K562 (cell line): ENCODE measurements around the gene OR13A1. TPM values are rescaled to one million over a fixed set of nuclear protein-coding genes. Genes with fewer than 3 reads are reported as not detected.
A peak's percentile ranks its signal among the peaks of the same experiment; 100 is the strongest.
"Not testable (repeated sequence)": the region's sequence is repeated elsewhere in the genome, so short reads cannot be mapped to it uniquely, and the experiment has no call there.

Experiments
- ATAC-seq: fragments of 200-7000 bp; cut with Tn5 transposase; 3 replicates; pipeline ENCODE4 v1.9.1; 2020; ENCODE audit warnings: moderate library complexity
- BruUV-seq: library from RNA; stranded (reverse); fragments of 400-500 nt; replicated peaks from 2 replicates; lab custom pipeline; 2021; lab: Mats Ljungman, UMichigan
- CTCF ChIA-PET: fragments of 300-600 bp; formaldehyde crosslinking; extraction: SDS; loops from one replicate; lab custom pipeline; 2021; ENCODE audit warnings: low intra/inter-chr PET ratio; lab: Yijun Ruan, JAX
- POLR2A ChIA-PET: fragments of 300-600, 350-650 bp; sonication (Branson Sonifier 250); formaldehyde crosslinking; extraction: SDS; loops from one replicate; lab custom pipeline; 2021; ENCODE audit warnings: antibody characterized with exemption, inconsistent platforms; lab: Yijun Ruan, JAX
- DNase-seq, 4 experiments: peaks; one replicate each; pipeline versions ENCODE4 v3.0.0 to v3.0.0-alpha.2; 2011 to 2018; ENCODE audit warnings: low spot score in 3 of 4, mixed read lengths in 3 of 4; ENCODE audit errors: extremely low read depth in 1 of 4
- FAIRE-seq: peaks from 2 replicates; lab custom pipeline; 2011; peaks lifted over from hg19 to GRCh38; lab: Jason Lieb, UNC
- H2AFZ ChIP-seq: 2 replicates; pipeline ENCODE4 v1.6.0; 2011; ENCODE audit warnings: low read depth, low read length, control low read depth, inconsistent platforms
- H3K27ac ChIP-seq: fragments of 200-600 bp; 3 replicates; pipeline ENCODE4 v1.8.0; 2011; ENCODE audit warnings: low read depth, mild to moderate bottlenecking, control low read depth, inconsistent platforms, low read length, moderate library complexity, mixed read lengths; ENCODE audit errors: extremely low read depth
- H3K27me3 ChIP-seq, 2 experiments: fragments of 300-600 bp in 1 of 2; 2 replicates in 1 of 2; 3 replicates in 1 of 2; pipeline versions ENCODE4 v1.6.0 to v1.8.0; 2011; ENCODE audit warnings: inconsistent platforms in 2 of 2, low read length in 2 of 2, mild to moderate bottlenecking in 1 of 2, mixed read lengths in 1 of 2, moderate library complexity in 1 of 2; ENCODE audit not compliant: control insufficient read depth in 2 of 2, insufficient read depth in 2 of 2
- H3K36me3 ChIP-seq: fragments of 300-600 bp; 3 replicates; pipeline ENCODE4 v1.8.0; 2011; ENCODE audit warnings: mild to moderate bottlenecking, low read length, inconsistent platforms; ENCODE audit not compliant: control insufficient read depth, insufficient read depth
- H3K4me1 ChIP-seq, 2 experiments: fragments of 200-600 bp in 1 of 2; replicated peaks in 1 of 2; 2 replicates in 1 of 2; 3 replicates in 1 of 2; pipeline versions ENCODE4 v1.5.1 to v1.8.0; 2011; ENCODE audit warnings: inconsistent platforms in 2 of 2, low read length in 2 of 2, mild to moderate bottlenecking in 1 of 2, mixed read lengths in 1 of 2, moderate library complexity in 1 of 2; ENCODE audit not compliant: control insufficient read depth in 2 of 2, insufficient read depth in 2 of 2
- H3K4me2 ChIP-seq: 2 replicates; pipeline ENCODE4 v1.6.1; 2011; ENCODE audit warnings: low read length, control low read depth, inconsistent platforms, mixed read lengths; ENCODE audit not compliant: insufficient read depth
- H3K4me3 ChIP-seq: fragments of 200-600 bp; sonication (generic), shearing (Covaris generic); 2 replicates; pipeline ENCODE4 v1.5.1; 2016; ENCODE audit warnings: control low read depth, inconsistent platforms
- H3K79me2 ChIP-seq: fragments of 200-600 bp; 3 replicates; pipeline ENCODE4 v1.8.0; 2011; ENCODE audit warnings: low read length, inconsistent platforms; ENCODE audit not compliant: control insufficient read depth, insufficient read depth
- H3K9ac ChIP-seq, 2 experiments: 2 replicates each; pipeline versions ENCODE4 v1.6.0 to v1.6.1; 2011; ENCODE audit warnings: low read depth in 2 of 2, low read length in 2 of 2, control low read depth in 1 of 2, inconsistent platforms in 1 of 2, mild to moderate bottlenecking in 1 of 2, mixed read lengths in 1 of 2; ENCODE audit not compliant: insufficient read depth in 1 of 2
- H3K9me1 ChIP-seq: one replicate; pipeline ENCODE4 v1.6.0; 2011; ENCODE audit warnings: inconsistent platforms, mild to moderate bottlenecking, low read length, moderate library complexity; ENCODE audit not compliant: control insufficient read depth, insufficient read depth
- H3K9me3 ChIP-seq: replicated peaks from 2 replicates; pipeline ENCODE4 v1.5.1; 2011; ENCODE audit warnings: low read depth, low read length, inconsistent platforms; ENCODE audit not compliant: control insufficient read depth, insufficient read depth
- H4K20me1 ChIP-seq: replicated peaks from 2 replicates; pipeline ENCODE4 v1.6.1; 2011; ENCODE audit warnings: low read length, inconsistent platforms, mixed read lengths; ENCODE audit not compliant: control insufficient read depth, insufficient read depth
- ARID1B ChIP-seq: fragments of 450-650 bp; IDR thresholded peaks from 2 replicates; pipeline ENCODE4 v1.6.1; 2016; ENCODE audit warnings: antibody characterized with exemption, mild to moderate bottlenecking, inconsistent platforms
- E2F8 ChIP-seq: fragments of 450-650 bp; IDR thresholded peaks from 2 replicates; pipeline ENCODE4 v1.7.1; 2018; ENCODE audit warnings: mild to moderate bottlenecking, low read depth; ENCODE audit not compliant: partially characterized antibody
- SMARCA4 ChIP-seq: fragments of 450-650 bp; IDR thresholded peaks from 2 replicates; pipeline ENCODE4 v1.6.1; 2016
- WGBS: fragments of 100-300 bp; shearing (Covaris generic); methylation state at CpG from one replicate; pipeline ENCODE4 v1.1.6; 2016; ENCODE audit warnings: low coverage, mixed read lengths; ENCODE audit not compliant: insufficient coverage; ENCODE audit errors: missing lambda C conversion rate; 5-methylcytosine and 5-hydroxymethylcytosine counted together
- in situ Hi-C: fragments of 300-500 bp; cut with MboI; formaldehyde crosslinking; loops from 4 replicates; pipeline ENCODE4 v1.15.0; 2018; ENCODE audit warnings: inconsistent platforms, mixed read lengths
- intact Hi-C: fragments of 100-400 bp; cut with micrococcal nuclease; formaldehyde crosslinking; loops from 2 replicates; pipeline ENCODE4 v1.14.2; 2022
- polyA plus RNA-seq, 8 experiments: library from polyadenylated mRNA; depleted of rRNA in 4 of 8; stranded (reverse) in 5 of 8; unstranded in 3 of 8; fragments of >200 nt; fragmentation: Nextera tagmentation in 2 of 8; fragmentation: Illumina TruSeq in 1 of 8; extraction: Ambion mirVana in 2 of 8; extraction: Trizol in 1 of 8; gene quantifications; 2 replicates each; pipeline versions ENCODE4 v1.2.1 to v1.2.3, GENCODE V29; 2011 to 2014; ENCODE audit warnings: inconsistent platforms in 1 of 8, missing spikeins in 1 of 8
- total RNA-seq, 7 experiments: library from RNA; depleted of rRNA in 6 of 7; stranded (reverse); fragments of >200 nt in 6 of 7; fragmentation: Illumina TruSeq in 2 of 7; extraction: Trizol in 2 of 7; gene quantifications; 2 replicates each; pipeline versions ENCODE4 v1.2.1 to v1.2.3, GENCODE V29; 2011 to 2021; ENCODE audit warnings: low replicate concordance in 1 of 7

The OR13A1 gene
- total and polyA plus RNA-seq, 9 of the 15 experiments (the other 6 are each of a cell fraction or from before 2014, with no cell fraction given) = 0.03 to 0.11 (median 0.06) TPM; not detected in 3

- TF ChIP-seq E2F8 = no peak
- TF ChIP-seq SMARCA4 = no peak
- TF ChIP-seq ARID1B = peak; percentile 41
Measured at GRCh38 chr10:45353186-45353585, 37.8 kb upstream of the OR13A1 start (continued).

DNA sequence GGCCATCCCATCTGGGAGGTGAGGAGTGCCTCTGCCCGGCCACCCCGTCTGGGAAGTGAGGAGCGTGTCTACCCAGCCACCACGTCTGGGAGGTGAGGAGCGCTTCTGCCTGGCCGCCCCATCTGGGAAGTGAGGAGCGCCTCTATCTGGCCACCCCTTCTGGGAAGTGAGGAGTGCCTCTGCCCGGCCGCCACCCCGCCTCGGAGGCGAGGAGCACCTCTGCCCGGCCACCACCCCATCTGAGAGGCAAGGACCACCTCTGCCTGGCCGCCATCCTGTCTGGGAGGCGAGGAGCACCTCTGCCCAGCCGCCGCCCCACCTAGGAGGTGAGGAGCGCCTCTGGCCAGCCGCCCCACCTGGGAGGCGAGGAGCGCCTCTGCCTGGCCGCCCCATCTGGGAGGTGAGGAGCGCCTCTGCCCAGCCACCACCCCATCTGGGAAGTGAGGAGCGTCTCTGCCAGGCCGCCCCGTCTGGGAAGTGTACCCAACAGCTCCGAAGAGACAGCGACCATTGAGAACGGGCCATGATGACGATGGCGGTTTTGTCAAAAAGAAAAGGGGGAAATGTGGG is 32.9 kb upstream of the OR13A1 start:
- CTCF ChIA-PET, BruUV-seq, H2AFZ ChIP-seq, in situ Hi-C loops, H3K9ac ChIP-seq, H3K4me1 ChIP-seq, H3K79me2 ChIP-seq, H3K9me3 ChIP-seq, H3K36me3 ChIP-seq, FAIRE-seq, H3K27me3 ChIP-seq, H3K4me2 ChIP-seq, H3K9me1 ChIP-seq, POLR2A ChIA-PET, H4K20me1 ChIP-seq, H3K4me3 ChIP-seq, H3K27ac ChIP-seq, ATAC-seq, DNase-seq, intact Hi-C loops: not testable (repeated sequence)
- 32% methylated on average over 20 of the region's 31 CpGs for WGBS

DNA sequence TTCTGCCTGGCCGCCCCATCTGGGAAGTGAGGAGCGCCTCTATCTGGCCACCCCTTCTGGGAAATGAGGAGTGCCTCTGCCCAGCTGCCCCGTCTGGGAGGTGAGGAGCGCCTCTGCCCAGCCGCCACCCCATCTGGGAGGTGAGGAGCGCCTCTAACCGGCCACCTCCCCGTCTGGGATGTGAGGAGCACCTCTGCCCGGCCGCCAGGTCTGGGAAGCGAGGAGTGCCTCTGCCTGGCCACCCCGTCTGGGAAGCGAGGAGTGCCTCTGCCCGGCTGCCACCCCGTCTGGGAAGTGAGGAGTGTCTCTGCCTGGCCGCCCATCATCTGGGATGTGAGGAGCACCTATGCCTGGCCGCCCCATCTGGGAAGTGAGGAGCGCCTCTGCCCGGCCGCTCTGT is 32.1 kb upstream of the OR13A1 start:
- BruUV-seq, H3K4me3 ChIP-seq, intact Hi-C loops, FAIRE-seq, H4K20me1 ChIP-seq, H3K27me3 ChIP-seq, H3K36me3 ChIP-seq, H3K79me2 ChIP-seq, H3K9me3 ChIP-seq, POLR2A ChIA-PET, H3K4me2 ChIP-seq, CTCF ChIA-PET, DNase-seq, H3K27ac ChIP-seq, H3K9ac ChIP-seq, H2AFZ ChIP-seq, H3K4me1 ChIP-seq, in situ Hi-C loops, ATAC-seq, H3K9me1 ChIP-seq: not testable (repeated sequence)
- 26% methylated on average over 16 of the region's 20 CpGs for WGBS

- POLR2A ChIA-PET, BruUV-seq: not testable (repeated sequence)
Measured at GRCh38 chr10:45346652-45347335, 31.4 kb upstream of the OR13A1 start.

More at GRCh38 chr10:45346652-45347335, 31.4 kb upstream of the OR13A1 start:
- H3K27me3 ChIP-seq, DNase-seq, H3K36me3 ChIP-seq, H3K27ac ChIP-seq, H3K9me3 ChIP-seq, H3K4me2 ChIP-seq, H3K4me1 ChIP-seq, H3K4me3 ChIP-seq, CTCF ChIA-PET, H2AFZ ChIP-seq, intact Hi-C loops, FAIRE-seq, H3K9ac ChIP-seq, in situ Hi-C loops, H3K9me1 ChIP-seq, ATAC-seq, H3K79me2 ChIP-seq, H4K20me1 ChIP-seq: not testable (repeated sequence)
- WGBS = 25% methylated on average over 18 of the region's 24 CpGs
